Stimulated activated CD4-positive, alpha-beta T cell treated with anti-CD3 and anti-CD28 coated beads, Interleukin-15, amount 100 ng/mL, for 1 hour (primary cell): Measurements from ENCODE around the gene TCF7L2.

ENCODE experiments used
- DNase-seq, 2 donors: peaks; one replicate each; pipeline ENCODE4 v3.0.0-alpha.2; 2020; ENCODE audit warnings: low read depth in 1 of 2, low spot score in 1 of 2

Gene TCF7L2

GRCh38 chr10:112949875-112950507 is at the start of gene TCF7L2:
Gene TCF7L2, plus strand, starts transcription at chr10:112950247. Its CDS starts 510 bp downstream, at chr10:112950757.
- peak; percentile 27 to 28 for DNase-seq

- no peak for DNase-seq
Observed at GRCh38 chr10:112902730-112903129, 47.3 kb upstream of the TCF7L2 start.

DNA sequence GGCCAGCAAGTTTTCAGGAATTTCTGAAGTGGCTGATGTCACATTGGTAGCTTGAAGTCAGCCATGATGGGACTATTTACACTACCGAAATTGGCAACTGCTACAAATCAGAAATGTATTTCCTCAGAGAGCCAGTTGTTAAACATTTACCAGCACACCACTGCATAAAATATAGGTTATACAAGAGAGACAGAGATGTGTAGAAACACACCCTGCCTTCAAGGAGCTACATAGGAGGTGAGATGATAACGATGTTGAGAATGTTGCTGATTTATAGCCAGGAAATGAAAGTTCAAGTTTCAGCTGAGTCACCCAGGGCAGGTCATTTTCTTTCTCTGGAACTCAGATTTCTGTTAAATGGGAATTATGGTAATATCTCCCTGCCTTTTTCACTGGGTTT is 46.0 kb upstream of the TCF7L2 start:
- DNase-seq, result no peak

GRCh38 chr10:112906945-112907344 is 43.1 kb upstream of the TCF7L2 start:
- DNase-seq, result no peak

GRCh38 chr10:112907893-112908292 is 42.2 kb upstream of the TCF7L2 start:
- no peak for DNase-seq

GRCh38 chr10:112911206-112911605 is 38.8 kb upstream of the TCF7L2 start:
- no peak for DNase-seq

GRCh38 chr10:112912410-112912928 is 37.6 kb upstream of the TCF7L2 start:
- no peak for DNase-seq

DNA sequence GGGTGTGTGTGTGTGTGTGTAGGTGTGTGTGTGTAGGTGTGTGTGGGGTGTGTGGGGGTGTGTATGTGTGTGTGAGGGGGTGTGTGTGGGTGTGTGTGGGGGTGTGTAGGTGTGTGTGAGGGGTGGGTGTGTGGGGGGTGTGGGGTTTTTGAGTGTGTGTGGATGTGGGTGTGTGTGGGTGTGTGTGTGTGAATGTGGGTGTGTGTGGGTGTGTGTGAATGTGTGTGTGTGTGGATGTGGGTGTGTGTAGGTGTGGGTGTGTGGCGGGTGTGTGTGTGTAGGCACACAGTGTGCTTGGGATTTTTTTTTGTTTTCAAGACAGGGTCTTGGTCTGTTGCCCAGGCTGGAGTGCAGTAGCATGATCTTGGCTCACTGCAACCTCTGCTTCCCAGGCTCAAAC is 36.8 kb upstream of the TCF7L2 start:
- DNase-seq, result no peak

DNA sequence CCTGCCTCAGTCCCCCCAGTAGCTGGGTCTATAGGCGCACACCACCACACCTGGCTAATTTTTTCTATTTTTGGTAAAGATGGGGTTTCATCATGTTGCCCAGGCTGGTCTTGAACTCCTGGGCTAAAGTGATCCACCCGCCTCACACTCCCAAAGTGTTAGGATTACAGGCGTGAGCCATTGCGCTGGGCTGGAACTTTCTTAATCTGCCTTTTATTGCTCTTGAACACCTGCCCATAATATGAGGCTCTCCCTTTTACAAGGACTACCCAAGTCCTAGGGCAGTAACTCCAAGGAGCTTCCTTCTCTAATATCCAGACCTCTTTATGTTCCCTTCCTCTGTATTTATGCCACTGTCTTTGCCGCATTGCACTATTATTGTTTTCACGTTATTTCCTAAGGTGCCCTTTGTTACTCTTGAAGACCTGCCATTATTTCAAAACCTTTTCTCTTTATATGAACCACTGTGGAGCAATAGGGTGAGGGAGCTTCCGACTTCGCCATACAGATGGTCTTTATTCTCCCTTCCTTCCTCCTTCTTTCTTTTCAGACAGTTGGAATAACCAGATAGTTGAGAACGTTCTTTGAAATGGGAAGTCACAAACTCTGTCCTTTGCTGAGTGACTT is 36.3 kb upstream of the TCF7L2 start:
- DNase-seq, result no peak

DNA sequence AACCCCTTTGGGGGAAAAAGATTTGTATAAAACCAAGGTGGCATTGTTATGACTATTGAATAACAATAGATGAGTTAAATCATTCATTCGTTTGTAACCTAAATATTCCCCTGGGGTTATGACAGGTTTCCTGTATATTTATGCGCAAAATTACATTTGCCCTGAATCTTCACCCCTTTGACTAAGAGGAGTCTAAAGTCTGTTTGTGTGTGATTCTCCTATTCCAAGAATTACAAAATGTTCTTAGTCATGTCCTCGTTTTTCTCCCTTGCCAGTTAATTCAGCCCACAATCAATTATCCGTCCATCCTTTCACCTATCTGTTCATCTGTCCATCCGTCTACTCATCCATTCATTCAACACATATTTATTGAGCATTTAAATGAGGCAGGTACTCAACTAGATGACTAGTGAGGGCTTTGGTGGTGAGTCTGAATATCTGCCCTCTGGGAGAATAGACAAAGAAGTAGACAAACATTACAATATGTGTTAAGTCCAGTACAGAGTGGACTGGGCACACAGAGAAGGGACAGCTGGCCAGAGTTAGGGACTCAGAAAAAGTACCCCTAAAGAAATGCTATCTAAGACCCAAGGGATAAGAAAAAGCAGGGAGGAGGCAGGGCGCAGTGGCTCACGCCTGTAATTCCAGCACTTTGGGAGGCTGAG is 35.6 kb upstream of the TCF7L2 start:
- no peak for DNase-seq

DNA sequence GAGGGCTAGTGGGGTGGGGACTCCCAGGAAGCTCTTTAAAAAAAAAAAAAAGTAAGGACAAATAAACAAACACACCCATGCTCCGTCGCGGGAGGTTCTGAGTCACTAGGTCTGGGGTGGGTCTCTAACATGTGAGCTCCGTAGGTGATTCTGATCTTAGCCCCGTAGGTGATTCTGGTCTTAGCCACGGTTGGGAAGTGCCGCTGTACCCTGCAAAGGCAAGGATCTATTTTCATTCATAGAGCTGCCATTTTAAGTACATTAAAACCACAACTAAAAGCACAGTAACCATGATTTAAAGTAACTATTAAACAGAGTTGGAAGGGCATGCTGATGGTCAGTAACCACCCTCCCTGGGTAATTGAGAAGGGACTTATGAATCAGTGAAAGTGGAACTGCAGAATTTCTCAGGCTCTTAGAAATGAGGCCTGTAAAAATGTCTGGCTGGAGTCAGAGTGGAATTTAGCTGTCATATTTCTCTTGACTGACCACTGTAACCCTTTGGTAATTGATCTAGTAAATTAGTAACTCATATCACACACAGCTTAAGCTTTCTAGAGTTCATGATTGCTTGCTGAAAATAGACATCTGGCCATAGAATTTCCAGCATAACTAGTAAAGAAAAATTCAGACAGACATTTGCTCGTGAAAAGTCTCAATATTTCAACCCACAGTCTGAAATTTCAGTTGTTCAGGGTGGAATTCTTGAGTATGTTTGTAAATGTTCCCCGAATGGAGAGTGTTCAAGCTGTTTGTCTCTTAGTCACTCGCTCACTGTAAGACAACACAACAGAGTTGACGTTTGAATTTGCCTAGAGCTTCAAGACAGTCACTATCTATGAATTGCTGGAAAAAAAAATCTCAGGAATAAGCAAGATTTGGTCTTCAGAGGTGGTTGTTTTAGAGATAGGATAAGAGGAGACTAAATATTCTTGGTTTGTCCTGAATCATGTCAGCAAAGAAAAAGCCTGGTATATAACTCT is 34.2 kb upstream of the TCF7L2 start:
- no peak for DNase-seq

GRCh38 chr10:112917681-112918080 is 32.4 kb upstream of the TCF7L2 start:
- no peak for DNase-seq

DNA sequence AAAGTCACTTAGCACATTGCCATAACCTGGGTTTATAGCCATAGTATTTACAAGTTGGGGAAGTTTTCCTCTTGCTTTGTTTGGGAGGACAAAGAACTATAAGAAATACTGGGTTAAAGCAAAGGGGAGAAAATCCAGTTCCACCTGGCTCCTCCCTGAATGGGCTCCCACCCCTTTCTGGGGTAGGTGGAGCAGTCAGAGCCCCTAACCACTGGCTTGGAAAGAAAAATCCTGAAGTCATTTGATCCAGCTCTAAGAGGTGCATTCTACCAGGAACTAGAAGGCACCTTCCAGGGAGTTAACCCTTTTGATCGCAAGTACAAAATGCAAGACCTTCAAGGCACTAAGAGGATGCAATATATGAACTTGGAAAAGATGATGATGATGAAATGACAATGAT is 31.3 kb upstream of the TCF7L2 start:
- DNase-seq, result no peak

- no peak for DNase-seq
Observed at GRCh38 chr10:112919721-112920120, 30.3 kb upstream of the TCF7L2 start.

DNA sequence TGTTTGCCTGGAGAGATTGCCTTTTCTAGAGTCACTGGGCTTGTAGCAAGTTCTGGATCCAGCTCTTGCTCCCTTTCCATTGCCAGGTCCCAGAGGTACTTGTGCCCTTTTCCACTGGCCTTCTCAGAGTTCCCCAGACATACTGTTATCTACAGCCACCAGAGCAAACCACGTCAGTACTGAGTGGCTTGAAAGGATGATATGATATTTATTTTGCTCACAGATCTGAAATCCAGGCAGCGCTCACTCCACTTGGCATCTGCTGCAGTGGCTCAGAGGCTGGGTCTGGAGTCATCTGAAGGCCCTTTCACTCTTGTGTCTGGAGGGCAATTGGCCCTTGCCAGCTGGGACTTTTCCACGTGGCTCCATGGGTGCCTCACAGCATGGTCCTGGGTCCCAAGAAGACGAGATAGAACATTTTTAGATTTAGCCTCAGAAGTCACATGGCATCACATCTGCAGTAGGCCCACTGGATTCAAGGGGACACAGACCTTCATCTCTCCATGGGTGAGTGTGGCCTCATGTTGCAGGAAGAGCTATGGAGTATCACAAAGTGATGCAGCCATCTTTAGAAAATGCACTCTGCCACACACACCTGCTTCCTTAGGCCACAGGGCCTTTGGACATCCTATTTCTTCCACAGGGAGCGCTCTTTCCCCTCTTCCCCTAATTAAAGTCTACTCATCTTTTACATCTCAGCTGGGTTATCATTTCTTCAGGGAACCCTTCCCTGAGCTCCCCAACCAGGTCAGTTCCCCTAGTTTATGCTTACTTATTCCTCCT is 22.9 kb upstream of the TCF7L2 start:
- no peak for DNase-seq

- no peak for DNase-seq
Observed at GRCh38 chr10:112927980-112928379, 22.1 kb upstream of the TCF7L2 start.

DNA sequence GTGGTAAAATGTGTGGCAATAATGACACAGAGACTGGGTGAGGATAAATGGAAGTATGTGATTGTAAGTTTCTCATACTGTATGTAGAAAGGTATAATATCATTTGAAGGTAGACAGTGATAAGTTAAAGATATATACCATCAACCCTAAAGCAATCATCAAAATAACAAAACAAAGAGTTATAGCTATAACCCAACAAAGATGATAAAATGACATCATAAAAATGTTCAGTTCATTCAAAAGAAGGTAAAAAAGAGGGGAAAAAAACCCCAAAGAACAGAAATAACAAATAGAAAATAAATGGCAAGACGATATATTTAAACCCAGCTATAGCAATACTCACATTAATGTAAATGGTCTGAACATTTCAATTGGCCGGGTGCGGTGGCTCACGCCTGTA is 17.4 kb upstream of the TCF7L2 start:
- no peak for DNase-seq

- no peak for DNase-seq
Observed at GRCh38 chr10:112934193-112934592, 15.9 kb upstream of the TCF7L2 start.

GRCh38 chr10:112938808-112939482 is 11.1 kb upstream of the TCF7L2 start:
- DNase-seq, result no peak

GRCh38 chr10:112945811-112946210 is 4.2 kb upstream of the TCF7L2 start:
- DNase-seq, result no peak
